DND-41 (cell line): ENCODE measurements around the gene LFNG.

Experiments
- CTCF ChIP-seq: IDR thresholded peaks from 2 replicates; pipeline ENCODE4 v1.5.1; 2012; ENCODE audit warnings: borderline replicate concordance, low read length, moderate library complexity, mild to moderate bottlenecking; ENCODE audit not compliant: poor library complexity, severe bottlenecking; ENCODE audit errors: extremely low read depth
- EZH2 ChIP-seq: IDR thresholded peaks from 3 replicates; pipeline ENCODE4 v1.6.1; 2012; ENCODE audit warnings: borderline replicate concordance, low read depth, mild to moderate bottlenecking, moderate library complexity, low read length, inconsistent platforms; ENCODE audit not compliant: severe bottlenecking

DNA sequence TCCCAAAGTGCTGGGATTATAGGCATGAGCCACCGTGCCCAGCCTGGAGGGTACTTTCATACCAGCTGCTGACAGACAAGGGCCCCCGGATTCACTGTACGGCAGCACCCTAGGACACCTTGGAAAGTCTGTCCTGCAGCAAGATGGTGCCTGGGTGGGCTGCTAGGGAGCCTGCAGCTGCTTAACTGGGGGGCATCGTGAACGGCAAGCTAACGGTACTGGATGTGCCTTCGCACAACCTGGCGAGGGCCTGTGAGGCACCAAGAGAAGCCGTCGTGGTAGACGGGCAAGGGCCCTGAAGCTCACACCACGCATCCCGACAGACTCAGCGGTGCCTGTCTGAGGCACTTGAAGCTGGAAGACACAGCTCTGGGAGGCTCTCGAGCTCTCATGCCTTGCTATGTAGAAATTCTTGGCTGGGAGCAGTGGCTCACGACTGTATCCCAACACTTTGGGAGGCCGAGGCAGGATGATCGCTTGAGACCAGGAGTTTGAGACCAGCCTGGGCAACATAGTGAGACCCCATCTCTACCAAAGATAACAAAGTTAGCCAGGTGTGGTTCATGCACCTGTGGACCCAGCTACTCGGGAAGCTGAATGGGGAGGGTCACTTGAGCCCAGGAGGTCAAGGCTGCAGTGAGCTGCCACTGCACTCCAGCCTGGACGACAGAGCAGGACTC lies 26.3 kb downstream of the LFNG start:
- TF ChIP-seq CTCF, result no peak
- no peak for TF ChIP-seq EZH2
